ENCODE measurements around the gene ARSJ.
"Not testable (repeated sequence)": the region's sequence is repeated elsewhere in the genome, so short reads cannot be mapped to it uniquely, and the experiment has no call there.

The ARSJ gene

DNA sequence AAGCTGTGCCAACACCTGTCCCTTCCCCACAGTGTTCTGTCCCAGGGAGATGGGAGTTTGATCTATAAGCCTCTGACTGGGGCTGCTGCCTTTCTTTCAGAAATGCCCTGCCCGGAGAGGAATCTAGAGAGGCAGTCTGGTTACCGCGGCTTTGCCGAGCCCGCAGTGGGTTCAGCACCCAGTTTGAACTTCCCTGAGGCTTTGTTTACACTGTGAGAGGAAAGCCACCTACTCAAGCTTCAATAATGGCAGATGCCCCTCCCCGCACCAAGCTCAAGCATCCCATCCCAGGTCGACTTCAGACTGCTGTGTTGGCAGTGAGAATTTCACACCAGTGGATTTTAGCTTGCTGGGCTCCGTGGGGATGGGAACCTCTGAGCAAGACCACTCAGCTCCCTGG lies 33.3 kb upstream of the ARSJ start:
- no peaks in the 10 kb centered on the region for H3F3A ChIP-seq (ENCODE audit: control insufficient read depth, insufficient read depth)
- H3K27me3 ChIP-seq (ENCODE audit: control insufficient read depth, low read length), result no peaks in the 10 kb centered on the region
- H3K9me2 ChIP-seq (replicated peaks; ENCODE audit: control insufficient read depth, low read length), result no peaks in the 10 kb centered on the region
- no peaks in the 10 kb centered on the region for H3K79me2 ChIP-seq (ENCODE audit: control insufficient read depth, low read length)
- no peak overlapping the region for H3K4me2 ChIP-seq (ENCODE audit: low read length)
- H4K20me1 ChIP-seq (ENCODE audit: control insufficient read depth, insufficient read depth, low read depth, low read length), result no peaks in the 10 kb centered on the region
- no peaks in the 10 kb centered on the region for H3K9me3 ChIP-seq (ENCODE audit: control insufficient read depth, insufficient read depth, low read length)
- H3K4me1 ChIP-seq (ENCODE audit: control insufficient read depth, low read length), result no peaks in the 10 kb centered on the region
- TF ChIP-seq, protein P1, sequence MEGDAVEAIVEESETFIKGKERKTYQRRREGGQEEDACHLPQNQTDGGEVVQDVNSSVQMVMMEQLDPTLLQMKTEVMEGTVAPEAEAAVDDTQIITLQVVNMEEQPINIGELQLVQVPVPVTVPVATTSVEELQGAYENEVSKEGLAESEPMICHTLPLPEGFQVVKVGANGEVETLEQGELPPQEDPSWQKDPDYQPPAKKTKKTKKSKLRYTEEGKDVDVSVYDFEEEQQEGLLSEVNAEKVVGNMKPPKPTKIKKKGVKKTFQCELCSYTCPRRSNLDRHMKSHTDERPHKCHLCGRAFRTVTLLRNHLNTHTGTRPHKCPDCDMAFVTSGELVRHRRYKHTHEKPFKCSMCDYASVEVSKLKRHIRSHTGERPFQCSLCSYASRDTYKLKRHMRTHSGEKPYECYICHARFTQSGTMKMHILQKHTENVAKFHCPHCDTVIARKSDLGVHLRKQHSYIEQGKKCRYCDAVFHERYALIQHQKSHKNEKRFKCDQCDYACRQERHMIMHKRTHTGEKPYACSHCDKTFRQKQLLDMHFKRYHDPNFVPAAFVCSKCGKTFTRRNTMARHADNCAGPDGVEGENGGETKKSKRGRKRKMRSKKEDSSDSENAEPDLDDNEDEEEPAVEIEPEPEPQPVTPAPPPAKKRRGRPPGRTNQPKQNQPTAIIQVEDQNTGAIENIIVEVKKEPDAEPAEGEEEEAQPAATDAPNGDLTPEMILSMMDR (IDR thresholded peaks at IDR 0.05; ENCODE audit: low read depth, low read length, poor library complexity, severe bottlenecking), result no peak
- no peak for TF ChIP-seq EZH2phosphoT487 (IDR thresholded peaks at IDR 0.05; ENCODE audit: borderline replicate concordance, low read length)
- H3K4me3 ChIP-seq (ENCODE audit: low read length), result no peak overlapping the region
- H3K27ac ChIP-seq (ENCODE audit: low read depth, low read length), result no peak overlapping the region
- no peaks in the 10 kb centered on the region for H3K36me3 ChIP-seq (ENCODE audit: control insufficient read depth, low read length)

DNA sequence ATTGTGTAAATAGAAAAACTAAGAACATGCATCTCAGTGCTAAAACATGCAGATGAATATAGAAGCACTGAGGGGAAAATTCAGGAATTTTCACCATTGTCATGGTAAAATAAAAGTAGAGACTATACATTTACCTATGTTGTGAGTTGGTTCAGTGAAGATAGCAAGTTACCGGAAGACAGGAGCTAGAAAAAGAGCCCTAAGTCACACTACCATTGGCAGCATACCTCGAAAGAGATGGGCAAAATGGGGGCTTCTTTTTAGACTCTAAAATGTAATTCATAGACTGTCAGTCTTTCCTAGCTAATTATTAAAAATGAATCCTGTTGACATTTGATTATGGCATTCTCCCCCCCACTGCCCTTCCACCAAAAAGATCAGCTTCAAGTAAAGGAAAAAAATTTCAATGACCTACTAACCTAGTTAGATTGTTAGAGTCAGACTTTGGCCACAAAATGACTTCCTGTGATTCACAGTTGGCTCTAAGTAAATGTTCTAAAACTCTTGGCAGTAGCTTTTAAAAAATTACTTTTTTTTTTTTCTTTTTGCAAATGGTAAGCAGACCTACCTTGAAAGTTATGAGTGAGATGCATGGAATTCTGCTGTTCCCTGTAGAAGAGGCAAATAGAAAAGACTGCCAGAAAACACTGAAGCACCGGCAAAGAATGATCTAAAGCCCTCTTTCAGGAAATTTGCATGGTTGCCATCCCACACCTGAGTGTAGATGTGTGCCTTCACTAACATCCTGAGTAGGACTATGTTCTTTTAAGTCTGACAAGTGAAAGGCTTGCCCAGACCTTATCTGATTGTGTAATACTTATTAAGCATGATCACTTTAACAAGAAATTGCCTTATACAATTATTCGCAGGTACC lies 26.4 kb upstream of the ARSJ start:
- H3K9me2 ChIP-seq (replicated peaks; ENCODE audit: control insufficient read depth, low read length), result no peaks in the 10 kb centered on the region; the same call in 1 of the 2 replicates
- H3K36me3 ChIP-seq (ENCODE audit: control insufficient read depth, low read length), result no peaks in the 10 kb centered on the region
- no peak overlapping the region for H3K27ac ChIP-seq (ENCODE audit: low read depth, low read length)
- no peaks in the 10 kb centered on the region for H3K79me2 ChIP-seq (ENCODE audit: control insufficient read depth, low read length)
- H3K4me1 ChIP-seq (ENCODE audit: control insufficient read depth, low read length), result no peaks in the 10 kb centered on the region
- H4K20me1 ChIP-seq (ENCODE audit: control insufficient read depth, insufficient read depth, low read depth, low read length), result no peaks in the 10 kb centered on the region
- H3K9me3 ChIP-seq (ENCODE audit: control insufficient read depth, insufficient read depth, low read length), result no peaks in the 10 kb centered on the region; the same call in 1 of the 2 replicates
- H3K27me3 ChIP-seq (ENCODE audit: control insufficient read depth, low read length), result no peaks in the 10 kb centered on the region
- no peak overlapping the region for H3K4me2 ChIP-seq (ENCODE audit: low read length)
- H3K4me3 ChIP-seq (ENCODE audit: low read length), result no peak overlapping the region
- H3F3A ChIP-seq (ENCODE audit: control insufficient read depth, insufficient read depth), result no peaks in the 10 kb centered on the region
- TF ChIP-seq, protein P1 (IDR thresholded peaks at IDR 0.05; ENCODE audit: low read depth, low read length, poor library complexity, severe bottlenecking), result no peak
- no peak for TF ChIP-seq EZH2phosphoT487 (IDR thresholded peaks at IDR 0.05; ENCODE audit: borderline replicate concordance, low read length)

DNA sequence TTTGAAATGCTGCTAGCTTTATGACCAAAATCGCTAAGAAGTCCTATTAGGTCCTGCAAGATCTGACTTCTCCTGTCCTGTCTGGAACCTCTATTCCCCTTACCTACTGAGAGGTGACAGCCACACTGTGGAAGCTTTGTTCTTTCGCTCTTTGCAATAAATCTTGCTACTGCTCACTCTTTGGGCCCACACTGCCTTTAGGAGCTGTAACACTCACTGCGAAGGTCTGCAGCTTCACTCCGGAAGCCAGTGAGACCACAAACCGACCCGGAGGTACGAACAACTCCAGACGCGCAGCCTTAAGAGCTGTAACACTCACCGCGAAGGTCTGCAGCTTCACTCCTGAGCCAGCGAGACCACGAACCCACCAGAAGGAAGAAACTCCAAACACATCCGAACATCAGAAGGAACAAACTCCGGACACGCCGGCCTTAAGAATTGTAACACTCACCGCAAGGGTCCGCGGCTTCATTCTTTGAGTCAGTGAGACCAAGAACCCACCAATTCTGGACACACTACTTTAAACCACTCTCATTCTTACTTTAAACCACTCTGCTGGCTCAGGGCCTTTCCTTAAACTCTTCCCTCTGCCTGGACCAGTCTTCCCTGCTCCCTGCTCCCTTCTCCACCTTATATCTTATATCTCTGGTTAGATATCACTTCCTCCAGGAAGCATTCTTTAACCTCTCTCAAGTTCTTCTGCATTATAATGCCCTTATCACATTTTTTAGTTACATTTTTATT lies 25.2 kb upstream of the ARSJ start:
- H3K4me3 ChIP-seq (ENCODE audit: low read length); H3K9me2 ChIP-seq (replicated peaks; ENCODE audit: control insufficient read depth, low read length); H3K4me2 ChIP-seq (ENCODE audit: low read length): not testable (repeated sequence)

DNA sequence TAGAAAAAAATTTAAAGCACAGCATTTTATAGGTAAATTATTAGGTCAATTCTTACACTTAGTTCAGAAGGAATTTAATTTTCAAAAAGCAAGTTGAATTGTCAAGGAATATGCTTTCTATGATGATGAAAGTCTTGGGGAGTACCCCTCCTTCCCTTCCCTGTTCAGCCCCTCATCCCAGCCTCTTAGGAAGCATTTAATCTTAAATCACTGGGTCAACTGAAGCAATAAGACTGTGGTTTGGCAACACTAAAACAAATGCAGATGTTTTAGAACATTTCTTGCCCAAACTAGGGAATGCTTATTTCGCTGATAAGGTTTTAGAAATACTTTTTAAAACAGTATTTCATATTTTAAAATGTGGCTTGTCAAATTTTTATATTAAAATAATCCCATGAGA lies 19.1 kb upstream of the ARSJ start:
- Histone ChIP-seq H3K4me2 (ENCODE audit: low read length) (no peak overlapping the region), H3K9me3 (ENCODE audit: control insufficient read depth, insufficient read depth, low read length) (no peaks in the 10 kb centered on the region; the same call in 1 of the 2 replicates), H3K27me3 (ENCODE audit: control insufficient read depth, low read length) (no peaks in the 10 kb centered on the region), H3K4me1 (ENCODE audit: control insufficient read depth, low read length) (no peaks in the 10 kb centered on the region), H3K79me2 (ENCODE audit: control insufficient read depth, low read length) (no peaks in the 10 kb centered on the region), H3K4me3 (ENCODE audit: low read length) (no peak overlapping the region), H4K20me1 (ENCODE audit: control insufficient read depth, insufficient read depth, low read depth, low read length) (no peaks in the 10 kb centered on the region), H3F3A (ENCODE audit: control insufficient read depth, insufficient read depth) (no peaks in the 10 kb centered on the region), H3K27ac (ENCODE audit: low read depth, low read length) (no peak overlapping the region), H3K36me3 (ENCODE audit: control insufficient read depth, low read length) (no peaks in the 10 kb centered on the region), H3K9me2 (replicated peaks; ENCODE audit: control insufficient read depth, low read length) (no peaks in the 10 kb centered on the region; the same call in 1 of the 2 replicates)
- TF ChIP-seq, protein P1 (IDR thresholded peaks at IDR 0.05; ENCODE audit: low read depth, low read length, poor library complexity, severe bottlenecking), result no peak
- TF ChIP-seq EZH2phosphoT487 (IDR thresholded peaks at IDR 0.05; ENCODE audit: borderline replicate concordance, low read length), result no peak

More for the DNA sequence above, 25.2 kb upstream of the ARSJ start:
- not testable (repeated sequence) for H3K9me3 ChIP-seq (ENCODE audit: control insufficient read depth, insufficient read depth, low read length); H3K27me3 ChIP-seq (ENCODE audit: control insufficient read depth, low read length); H3K36me3 ChIP-seq (ENCODE audit: control insufficient read depth, low read length); H4K20me1 ChIP-seq (ENCODE audit: control insufficient read depth, insufficient read depth, low read depth, low read length); H3K79me2 ChIP-seq (ENCODE audit: control insufficient read depth, low read length); H3K27ac ChIP-seq (ENCODE audit: low read depth, low read length); H3F3A ChIP-seq (ENCODE audit: control insufficient read depth, insufficient read depth); H3K4me1 ChIP-seq (ENCODE audit: control insufficient read depth, low read length)

Measured in DOHH2 (cell line).